ENCODE results near the gene ALAS1. TPM values are rescaled to one million over a fixed set of nuclear protein-coding genes. Genes with fewer than 3 reads are reported as not detected.
A peak's percentile ranks its signal among the peaks of the same experiment; 100 is the strongest.

ALAS1 gene
- total and polyA plus RNA-seq, 2 of the 13 experiments (the other 11 are each of a cell fraction or from before 2014, with no cell fraction given), result 36.0 to 43.2 TPM

DNA sequence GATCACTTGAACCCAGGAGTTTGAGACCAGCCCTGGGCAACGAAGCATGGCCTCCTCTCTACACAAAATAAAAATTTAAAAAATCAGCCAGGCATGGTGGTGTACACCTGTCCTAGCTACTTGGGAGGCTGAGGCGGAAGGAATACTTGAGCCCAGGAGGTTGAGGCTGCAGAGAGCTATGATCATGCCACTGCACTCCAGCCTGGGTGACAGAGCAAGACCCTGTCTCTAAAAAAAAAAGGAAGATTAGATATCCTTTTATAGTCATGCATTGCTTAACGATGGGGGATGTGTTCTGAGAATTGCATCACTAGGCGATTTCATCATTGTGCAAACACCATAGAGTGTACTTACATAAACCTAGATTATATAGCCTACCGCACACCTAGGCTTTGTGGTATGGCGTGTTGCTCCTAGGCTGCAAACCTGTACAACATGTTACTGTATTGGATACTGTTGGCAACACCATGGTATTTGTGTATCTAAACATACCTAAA is 12.6 kb downstream of the ALAS1 start (continued):
- TF ChIP-seq ZNF883 (CRISPR knock-in tag; IDR thresholded peaks at IDR 0.05; ENCODE audit: not compliant biosample characterization), result no peak
- TF ChIP-seq, protein P1, sequence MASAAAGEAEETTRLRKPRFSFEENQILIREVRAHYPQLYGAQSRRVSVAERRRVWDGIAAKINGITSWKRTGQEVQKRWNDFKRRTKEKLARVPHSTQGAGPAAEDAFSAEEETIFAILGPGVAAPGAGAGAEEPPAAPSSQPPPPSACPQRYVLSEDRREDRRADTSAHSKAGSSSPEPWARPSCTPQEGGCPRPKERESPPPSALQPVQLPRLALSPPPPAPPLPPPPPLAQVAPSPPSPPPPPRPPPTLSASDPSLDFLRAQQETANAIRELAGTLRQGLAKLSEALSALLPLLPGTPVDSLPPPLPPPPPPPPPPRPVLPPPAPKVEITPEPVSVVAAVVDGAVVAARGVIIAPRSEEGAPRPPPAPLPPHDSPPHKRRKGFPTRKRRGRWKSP (CRISPR knock-in tag; IDR thresholded peaks at IDR 0.05), result peak; percentile 42; the same call in 1 of the 2 replicates
- TF ChIP-seq RBM39 (IDR thresholded peaks at IDR 0.05; ENCODE audit: low read depth, low read length, poor library complexity, severe bottlenecking), result no peak
- TF ChIP-seq, protein P2, sequence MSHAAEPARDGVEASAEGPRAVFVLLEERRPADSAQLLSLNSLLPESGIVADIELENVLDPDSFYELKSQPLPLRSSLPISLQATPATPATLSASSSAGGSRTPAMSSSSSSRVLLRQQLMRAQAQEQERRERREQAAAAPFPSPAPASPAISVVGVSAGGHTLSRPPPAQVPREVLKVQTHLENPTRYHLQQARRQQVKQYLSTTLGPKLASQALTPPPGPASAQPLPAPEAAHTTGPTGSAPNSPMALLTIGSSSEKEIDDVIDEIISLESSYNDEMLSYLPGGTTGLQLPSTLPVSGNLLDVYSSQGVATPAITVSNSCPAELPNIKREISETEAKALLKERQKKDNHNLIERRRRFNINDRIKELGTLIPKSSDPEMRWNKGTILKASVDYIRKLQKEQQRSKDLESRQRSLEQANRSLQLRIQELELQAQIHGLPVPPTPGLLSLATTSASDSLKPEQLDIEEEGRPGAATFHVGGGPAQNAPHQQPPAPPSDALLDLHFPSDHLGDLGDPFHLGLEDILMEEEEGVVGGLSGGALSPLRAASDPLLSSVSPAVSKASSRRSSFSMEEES (CRISPR knock-in tag; IDR thresholded peaks at IDR 0.05), result peak; percentile 58; the same call in 1 of the 2 replicates
- peak; percentile 38; the same call in 1 of the 2 replicates for TF ChIP-seq KAT7 (CRISPR knock-in tag; IDR thresholded peaks at IDR 0.05; ENCODE audit: borderline replicate concordance)
- TF ChIP-seq CEBPB (IDR thresholded peaks at IDR 0.05; ENCODE audit: borderline replicate concordance, low read depth, low read length), result peak; percentile 99
- peak; percentile 70; the same call in 1 of the 2 replicates for TF ChIP-seq ZMAT3 (CRISPR knock-in tag; conservative IDR thresholded peaks at IDR 0.05)
- TF ChIP-seq, protein P3, sequence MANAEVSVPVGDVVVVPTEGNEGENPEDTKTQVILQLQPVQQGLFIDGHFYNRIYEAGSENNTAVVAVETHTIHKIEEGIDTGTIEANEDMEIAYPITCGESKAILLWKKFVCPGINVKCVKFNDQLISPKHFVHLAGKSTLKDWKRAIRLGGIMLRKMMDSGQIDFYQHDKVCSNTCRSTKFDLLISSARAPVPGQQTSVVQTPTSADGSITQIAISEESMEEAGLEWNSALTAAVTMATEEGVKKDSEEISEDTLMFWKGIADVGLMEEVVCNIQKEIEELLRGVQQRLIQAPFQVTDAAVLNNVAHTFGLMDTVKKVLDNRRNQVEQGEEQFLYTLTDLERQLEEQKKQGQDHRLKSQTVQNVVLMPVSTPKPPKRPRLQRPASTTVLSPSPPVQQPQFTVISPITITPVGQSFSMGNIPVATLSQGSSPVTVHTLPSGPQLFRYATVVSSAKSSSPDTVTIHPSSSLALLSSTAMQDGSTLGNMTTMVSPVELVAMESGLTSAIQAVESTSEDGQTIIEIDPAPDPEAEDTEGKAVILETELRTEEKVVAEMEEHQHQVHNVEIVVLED (CRISPR knock-in tag; IDR thresholded peaks at IDR 0.05; ENCODE audit: borderline replicate concordance), result peak; percentile 45; the same call in 1 of the 2 replicates
- TF ChIP-seq, protein P4, sequence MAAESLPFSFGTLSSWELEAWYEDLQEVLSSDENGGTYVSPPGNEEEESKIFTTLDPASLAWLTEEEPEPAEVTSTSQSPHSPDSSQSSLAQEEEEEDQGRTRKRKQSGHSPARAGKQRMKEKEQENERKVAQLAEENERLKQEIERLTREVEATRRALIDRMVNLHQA (CRISPR knock-in tag; IDR thresholded peaks at IDR 0.05), result 0 out of 2 replicates have a peak, but pooled peaks have one; percentile 58
- no peak for TF ChIP-seq CHD2 (IDR thresholded peaks at IDR 0.05; ENCODE audit: low read depth, low read length)
- TF ChIP-seq, protein P5, sequence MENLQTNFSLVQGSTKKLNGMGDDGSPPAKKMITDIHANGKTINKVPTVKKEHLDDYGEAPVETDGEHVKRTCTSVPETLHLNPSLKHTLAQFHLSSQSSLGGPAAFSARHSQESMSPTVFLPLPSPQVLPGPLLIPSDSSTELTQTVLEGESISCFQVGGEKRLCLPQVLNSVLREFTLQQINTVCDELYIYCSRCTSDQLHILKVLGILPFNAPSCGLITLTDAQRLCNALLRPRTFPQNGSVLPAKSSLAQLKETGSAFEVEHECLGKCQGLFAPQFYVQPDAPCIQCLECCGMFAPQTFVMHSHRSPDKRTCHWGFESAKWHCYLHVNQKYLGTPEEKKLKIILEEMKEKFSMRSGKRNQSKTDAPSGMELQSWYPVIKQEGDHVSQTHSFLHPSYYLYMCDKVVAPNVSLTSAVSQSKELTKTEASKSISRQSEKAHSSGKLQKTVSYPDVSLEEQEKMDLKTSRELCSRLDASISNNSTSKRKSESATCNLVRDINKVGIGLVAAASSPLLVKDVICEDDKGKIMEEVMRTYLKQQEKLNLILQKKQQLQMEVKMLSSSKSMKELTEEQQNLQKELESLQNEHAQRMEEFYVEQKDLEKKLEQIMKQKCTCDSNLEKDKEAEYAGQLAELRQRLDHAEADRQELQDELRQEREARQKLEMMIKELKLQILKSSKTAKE (CRISPR knock-in tag; IDR thresholded peaks at IDR 0.05; ENCODE audit: borderline replicate concordance), result peak; percentile 69; the same call in 1 of the 2 replicates
- TF ChIP-seq, protein P6, sequence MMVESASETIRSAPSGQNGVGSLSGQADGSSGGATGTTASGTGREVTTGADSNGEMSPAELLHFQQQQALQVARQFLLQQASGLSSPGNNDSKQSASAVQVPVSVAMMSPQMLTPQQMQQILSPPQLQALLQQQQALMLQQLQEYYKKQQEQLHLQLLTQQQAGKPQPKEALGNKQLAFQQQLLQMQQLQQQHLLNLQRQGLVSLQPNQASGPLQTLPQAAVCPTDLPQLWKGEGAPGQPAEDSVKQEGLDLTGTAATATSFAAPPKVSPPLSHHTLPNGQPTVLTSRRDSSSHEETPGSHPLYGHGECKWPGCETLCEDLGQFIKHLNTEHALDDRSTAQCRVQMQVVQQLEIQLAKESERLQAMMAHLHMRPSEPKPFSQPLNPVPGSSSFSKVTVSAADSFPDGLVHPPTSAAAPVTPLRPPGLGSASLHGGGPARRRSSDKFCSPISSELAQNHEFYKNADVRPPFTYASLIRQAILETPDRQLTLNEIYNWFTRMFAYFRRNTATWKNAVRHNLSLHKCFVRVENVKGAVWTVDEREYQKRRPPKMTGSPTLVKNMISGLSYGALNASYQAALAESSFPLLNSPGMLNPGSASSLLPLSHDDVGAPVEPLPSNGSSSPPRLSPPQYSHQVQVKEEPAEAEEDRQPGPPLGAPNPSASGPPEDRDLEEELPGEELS (CRISPR knock-in tag; IDR thresholded peaks at IDR 0.05), result peak; percentile 88
- TF ChIP-seq ZNF841 (CRISPR knock-in tag; IDR thresholded peaks at IDR 0.05; ENCODE audit: borderline replicate concordance), result no peak
- peak; percentile 62; the same call in 1 of the 2 replicates for TF ChIP-seq ETV5 (CRISPR knock-in tag; IDR thresholded peaks at IDR 0.05; ENCODE audit: borderline replicate concordance)
- TF ChIP-seq, protein P7, sequence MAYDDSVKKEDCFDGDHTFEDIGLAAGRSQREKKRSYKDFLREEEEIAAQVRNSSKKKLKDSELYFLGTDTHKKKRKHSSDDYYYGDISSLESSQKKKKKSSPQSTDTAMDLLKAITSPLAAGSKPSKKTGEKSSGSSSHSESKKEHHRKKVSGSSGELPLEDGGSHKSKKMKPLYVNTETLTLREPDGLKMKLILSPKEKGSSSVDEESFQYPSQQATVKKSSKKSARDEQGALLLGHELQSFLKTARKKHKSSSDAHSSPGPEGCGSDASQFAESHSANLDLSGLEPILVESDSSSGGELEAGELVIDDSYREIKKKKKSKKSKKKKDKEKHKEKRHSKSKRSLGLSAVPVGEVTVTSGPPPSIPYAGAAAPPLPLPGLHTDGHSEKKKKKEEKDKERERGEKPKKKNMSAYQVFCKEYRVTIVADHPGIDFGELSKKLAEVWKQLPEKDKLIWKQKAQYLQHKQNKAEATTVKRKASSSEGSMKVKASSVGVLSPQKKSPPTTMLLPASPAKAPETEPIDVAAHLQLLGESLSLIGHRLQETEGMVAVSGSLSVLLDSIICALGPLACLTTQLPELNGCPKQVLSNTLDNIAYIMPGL (CRISPR knock-in tag; IDR thresholded peaks at IDR 0.05; ENCODE audit: borderline replicate concordance in 1 of 2, low read depth in 1 of 2), result 0 out of 4 replicates have a peak, but pooled peaks of 1 of the 2 experiments have one; percentile 38
- 0 out of 2 replicates have a peak, but pooled peaks have one; percentile 35 for TF ChIP-seq ZNF431 (CRISPR knock-in tag; IDR thresholded peaks at IDR 0.05; ENCODE audit: borderline replicate concordance, low read depth)

Measured in HepG2 (cell line).